ENCODE measurements around the gene CDC42BPA. TPM values are rescaled to one million over a fixed set of nuclear protein-coding genes. Genes with fewer than 3 reads are reported as not detected.

The CDC42BPA gene
- total RNA-seq, 1 experiment from 2014 or later: 32.0 TPM

GRCh38 chr1:226974544-226975258, 343.6 kb downstream of the CDC42BPA start:
- Histone ChIP-seq H3K4me2 (ENCODE audit: low read length) (no peak overlapping the region), H3K27ac (ENCODE audit: low read length) (no peak overlapping the region), H3K36me3 (ENCODE audit: low read depth, low read length) (peaks cover 17% of the 10 kb centered on the region), H3K79me2 (ENCODE audit: low read length) (no peaks in the 10 kb centered on the region), H3K27me3 (ENCODE audit: low read length) (no peaks in the 10 kb centered on the region), H3K9me3 (ENCODE audit: low read length) (no peaks in the 10 kb centered on the region), H3K9ac (ENCODE audit: low read length) (no peak overlapping the region), H3K4me1 (ENCODE audit: insufficient read depth, low read length) (no peaks in the 10 kb centered on the region), H3K4me3 (ENCODE audit: low read length) (no peak overlapping the region), H2AFZ (ENCODE audit: low read length) (no peak overlapping the region), H4K20me1 (ENCODE audit: low read length) (no peaks in the 10 kb centered on the region), H3K9me2 (replicated peaks; ENCODE audit: low read length) (no peaks in the 10 kb centered on the region), H3F3A (ENCODE audit: low read length, unreplicated experiment) (no peaks in the 10 kb centered on the region)
- no TSS peak for BruUV-seq (replicated peaks)
- POLR2A ChIA-PET (ENCODE audit: unreplicated experiment): no interaction called here
- ATAC-seq (no peak), DNase-seq (no peak)
- intact Hi-C loops (cut with micrococcal nuclease): no loop called here
- CTCF ChIA-PET: no interaction called here
- no peak for TF ChIP-seq CTCF (conservative IDR thresholded peaks at IDR 0.05; ENCODE audit: low read depth, low read length)
- TF ChIP-seq EZH2 (IDR thresholded peaks at IDR 0.05; ENCODE audit: low read length, unreplicated experiment): no peak
- no peak for TF ChIP-seq EZH2phosphoT487 (IDR thresholded peaks at IDR 0.05; ENCODE audit: borderline replicate concordance, low read length)

- Histone ChIP-seq H3K79me2 (ENCODE audit: low read length) (no peaks in the 10 kb centered on the region), H4K20me1 (ENCODE audit: low read length) (no peaks in the 10 kb centered on the region), H3K4me3 (ENCODE audit: low read length) (no peak overlapping the region), H3K9me3 (ENCODE audit: low read length) (no peaks in the 10 kb centered on the region), H2AFZ (ENCODE audit: low read length) (no peak overlapping the region), H3F3A (ENCODE audit: low read length, unreplicated experiment) (no peaks in the 10 kb centered on the region), H3K9me2 (replicated peaks; ENCODE audit: low read length) (no peaks in the 10 kb centered on the region), H3K4me1 (ENCODE audit: insufficient read depth, low read length) (no peaks in the 10 kb centered on the region), H3K36me3 (ENCODE audit: low read depth, low read length) (peaks cover 17% of the 10 kb centered on the region), H3K9ac (ENCODE audit: low read length) (no peak overlapping the region), H3K27me3 (ENCODE audit: low read length) (no peaks in the 10 kb centered on the region), H3K27ac (ENCODE audit: low read length) (no peak overlapping the region), H3K4me2 (ENCODE audit: low read length) (no peak overlapping the region)
- POLR2A ChIA-PET (ENCODE audit: unreplicated experiment): no interaction called here
- DNase-seq (peak; percentile 24), ATAC-seq (peak; percentile 25; the same call in 1 of the 2 replicates)
- intact Hi-C loops (cut with micrococcal nuclease): no loop called here
- no TSS peak for BruUV-seq (replicated peaks)
- CTCF ChIA-PET: no interaction called here
- no peak for TF ChIP-seq EZH2phosphoT487 (IDR thresholded peaks at IDR 0.05; ENCODE audit: borderline replicate concordance, low read length)
- no peak for TF ChIP-seq EZH2 (IDR thresholded peaks at IDR 0.05; ENCODE audit: low read length, unreplicated experiment)
- TF ChIP-seq CTCF (conservative IDR thresholded peaks at IDR 0.05; ENCODE audit: low read depth, low read length): no peak
Observed at GRCh38 chr1:226973898-226974543, 344.3 kb downstream of the CDC42BPA start.

- Histone ChIP-seq H3K4me3 (ENCODE audit: low read length) (no peak overlapping the region), H4K20me1 (ENCODE audit: low read length) (no peaks in the 10 kb centered on the region), H2AFZ (ENCODE audit: low read length) (no peak overlapping the region), H3K27me3 (ENCODE audit: low read length) (no peaks in the 10 kb centered on the region), H3K4me2 (ENCODE audit: low read length) (no peak overlapping the region), H3F3A (ENCODE audit: low read length, unreplicated experiment) (no peaks in the 10 kb centered on the region), H3K9me2 (replicated peaks; ENCODE audit: low read length) (no peaks in the 10 kb centered on the region), H3K79me2 (ENCODE audit: low read length) (no peaks in the 10 kb centered on the region), H3K36me3 (ENCODE audit: low read depth, low read length) (peaks cover 17% of the 10 kb centered on the region), H3K9ac (ENCODE audit: low read length) (no peak overlapping the region), H3K9me3 (ENCODE audit: low read length) (no peaks in the 10 kb centered on the region), H3K27ac (ENCODE audit: low read length) (no peak overlapping the region), H3K4me1 (ENCODE audit: insufficient read depth, low read length) (no peaks in the 10 kb centered on the region)
- no peak for TF ChIP-seq EZH2 (IDR thresholded peaks at IDR 0.05; ENCODE audit: low read length, unreplicated experiment)
- no peak for TF ChIP-seq CTCF (conservative IDR thresholded peaks at IDR 0.05; ENCODE audit: low read depth, low read length)
- TF ChIP-seq EZH2phosphoT487 (IDR thresholded peaks at IDR 0.05; ENCODE audit: borderline replicate concordance, low read length): no peak
- DNase-seq (no peak), ATAC-seq (no peak)
- intact Hi-C loops (cut with micrococcal nuclease): no loop called here
- no TSS peak for BruUV-seq (replicated peaks)
- CTCF ChIA-PET: no interaction called here
- POLR2A ChIA-PET (ENCODE audit: unreplicated experiment): no interaction called here
Observed at GRCh38 chr1:226973371-226973897, 344.9 kb downstream of the CDC42BPA start.
